Measurements from ENCODE around the gene CCDC77. TPM values are rescaled to one million over a fixed set of nuclear protein-coding genes. Genes with fewer than 3 reads are reported as not detected.

CCDC77 gene
- total and polyA plus RNA-seq, 10 of the 15 experiments (the other 5 are each of a cell fraction or from before 2014, with no cell fraction given) = 8.8 to 22.5 (median 15.8) TPM

GRCh38 chr12:450438-450837 is 49.0 kb downstream of the CCDC77 start (continued):
- TF ChIP-seq ZBTB33 (IDR thresholded peaks at IDR 0.05) (no peak), NR2C1 (IDR thresholded peaks at IDR 0.05) (no peak), CUX1 (IDR thresholded peaks at IDR 0.05; ENCODE audit: insufficient replicate concordance, low read depth, low read length) (no peak), YBX1 (IDR thresholded peaks at IDR 0.05) (no peak), CBX5 (IDR thresholded peaks at IDR 0.05; ENCODE audit: low read depth) (no peak)

Data from GM12878 (cell line).